Activated B cell treated with CpG ODN at 0.5 μM for 24 hours (primary cell): ENCODE measurements around the gene DPF3. TPM values are rescaled to one million over a fixed set of nuclear protein-coding genes. Genes with fewer than 3 reads are reported as not detected.

Source experiments
- ATAC-seq: fragments of 200-7000 bp; cut with Tn5 transposase; one replicate; pipeline ENCODE4 v1.10.0; 2021; ENCODE audit warnings: low read depth, mild to moderate bottlenecking, moderate library complexity
- CTCF ChIA-PET: fragments of 350-600 bp; sonication (Branson Sonifier 250); formaldehyde crosslinking; loops from one replicate; lab custom pipeline; 2021; ENCODE audit warnings: antibody characterized with exemption; lab: Charles Lee
- POLR2A ChIA-PET: fragments of 350-600 bp; sonication (Branson Sonifier 250); formaldehyde crosslinking; loops from one replicate; lab custom pipeline; 2021; ENCODE audit warnings: antibody characterized with exemption; lab: Charles Lee
- DNase-seq: peaks from one replicate; pipeline ENCODE4 v3.0.0; 2022
- H3K27ac Mint-ChIP-seq: one replicate; pipeline ENCODE4 v1.8.0; 2020; ENCODE audit warnings: mixed read lengths
- H3K27me3 Mint-ChIP-seq: one replicate; pipeline ENCODE4 v1.8.0; 2021; ENCODE audit warnings: mixed read lengths
- H3K36me3 Mint-ChIP-seq: one replicate; pipeline ENCODE4 v1.8.0; 2021; ENCODE audit warnings: low read depth, mixed read lengths
- H3K4me1 Mint-ChIP-seq: one replicate; pipeline ENCODE4 v1.8.0; 2021; ENCODE audit warnings: mixed read lengths
- H3K4me3 Mint-ChIP-seq: one replicate; pipeline ENCODE4 v1.8.0; 2020; ENCODE audit warnings: mild to moderate bottlenecking, mixed read lengths
- H3K9me3 Mint-ChIP-seq: one replicate; pipeline ENCODE4 v1.8.0; 2020; ENCODE audit warnings: mixed read lengths
- CTCF ChIP-seq: fragments of 200-600 bp; IDR thresholded peaks from one replicate; pipeline ENCODE4 v1.8.0; 2022; ENCODE audit warnings: antibody characterized with exemption, mild to moderate bottlenecking
- intact Hi-C: fragments of 100-400 bp; cut with micrococcal nuclease; formaldehyde crosslinking; loops from one replicate; pipeline ENCODE4 v1.15.1; 2024
- total RNA-seq: library from RNA; stranded (reverse); gene quantifications from 2 replicates; pipeline ENCODE4 v1.2.3, GENCODE V29; 2022

The DPF3 gene
- total RNA-seq, 1 donor from 2014 or later: 3.5 TPM

- CTCF ChIA-PET: no interaction called here
- H3K4me3 Mint-ChIP-seq: no peak overlapping the region
Observed at GRCh38 chr14:72844524-72844923, 49.4 kb downstream of the DPF3 start.

GRCh38 chr14:72839753-72840607, 53.9 kb downstream of the DPF3 start:
- TF ChIP-seq CTCF: no peak
- POLR2A ChIA-PET: no interaction called here
- no peaks in the 10 kb centered on the region for H3K4me1 Mint-ChIP-seq
- no peak overlapping the region for H3K27ac Mint-ChIP-seq
- ATAC-seq: no peak
- peaks cover 9% of the 10 kb centered on the region for H3K36me3 Mint-ChIP-seq
- intact Hi-C loops: no loop called here
- H3K27me3 Mint-ChIP-seq: no peaks in the 10 kb centered on the region
- no peak for DNase-seq
- H3K4me3 Mint-ChIP-seq: no peak overlapping the region
- CTCF ChIA-PET: no interaction called here
- H3K9me3 Mint-ChIP-seq: no peaks in the 10 kb centered on the region

More at GRCh38 chr14:72844524-72844923, 49.4 kb downstream of the DPF3 start:
- H3K9me3 Mint-ChIP-seq: no peaks in the 10 kb centered on the region
- no peak overlapping the region for H3K27ac Mint-ChIP-seq
- H3K4me1 Mint-ChIP-seq: no peaks in the 10 kb centered on the region
- peaks cover 8% of the 10 kb centered on the region for H3K36me3 Mint-ChIP-seq
- no peaks in the 10 kb centered on the region for H3K27me3 Mint-ChIP-seq
- POLR2A ChIA-PET: no interaction called here
- DNase-seq: no peak
- no peak for TF ChIP-seq CTCF
- ATAC-seq: no peak
- intact Hi-C loops: no loop called here

DNA sequence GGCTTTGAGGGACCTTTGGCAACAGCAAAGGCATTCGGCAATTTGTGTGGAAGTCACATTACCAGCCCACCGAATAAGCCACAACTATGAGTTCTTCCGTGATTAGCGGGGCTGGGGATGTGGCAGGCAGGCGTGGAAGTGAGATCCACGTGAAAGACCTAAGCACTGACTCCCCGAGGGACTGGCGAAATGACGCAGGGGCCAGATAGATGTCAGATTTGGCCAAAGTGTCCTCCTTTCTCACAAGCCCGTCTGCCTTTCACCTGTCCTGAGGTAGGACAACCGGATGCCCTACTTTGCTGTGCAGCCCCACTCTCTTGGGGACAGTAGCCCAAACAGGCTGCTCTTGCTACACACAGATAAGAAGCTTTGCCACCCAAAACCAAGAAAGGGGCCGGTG, 54.5 kb downstream of the DPF3 start:
- no peaks in the 10 kb centered on the region for H3K4me1 Mint-ChIP-seq
- H3K36me3 Mint-ChIP-seq: peaks cover 9% of the 10 kb centered on the region
- no peaks in the 10 kb centered on the region for H3K9me3 Mint-ChIP-seq
- no peaks in the 10 kb centered on the region for H3K27me3 Mint-ChIP-seq
- intact Hi-C loops: no loop called here
- DNase-seq: no peak
- POLR2A ChIA-PET: no interaction called here
- CTCF ChIA-PET: no interaction called here
- no peak for ATAC-seq
- no peak overlapping the region for H3K4me3 Mint-ChIP-seq
- TF ChIP-seq CTCF: no peak
- no peak overlapping the region for H3K27ac Mint-ChIP-seq

DNA sequence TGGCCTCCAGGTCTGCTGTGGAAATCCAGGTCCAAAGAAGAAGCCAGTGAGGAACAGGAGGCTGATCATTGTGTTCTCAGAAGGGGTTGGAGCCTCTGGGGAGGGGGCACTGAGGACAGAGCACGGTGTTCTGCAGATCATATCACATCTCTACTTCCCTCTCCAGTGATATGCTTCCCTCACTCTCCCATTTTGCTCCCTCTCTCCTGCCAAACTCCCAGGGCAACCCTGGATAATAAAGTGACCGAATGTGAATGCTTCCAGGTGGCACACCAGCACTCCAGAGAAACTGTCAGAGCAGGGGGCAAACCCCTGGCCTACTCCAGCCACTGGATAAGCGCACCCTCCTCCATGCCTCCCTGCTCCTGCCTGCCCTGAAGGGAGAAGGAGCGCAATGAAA, 57.8 kb downstream of the DPF3 start:
- H3K27ac Mint-ChIP-seq: no peak overlapping the region
- ATAC-seq (no peak), DNase-seq (no peak)
- ChIA-PET POLR2A (no interaction called here), CTCF (no interaction called here)
- peaks cover 16% of the 10 kb centered on the region for H3K36me3 Mint-ChIP-seq
- H3K9me3 Mint-ChIP-seq: no peaks in the 10 kb centered on the region
- H3K4me1 Mint-ChIP-seq: no peaks in the 10 kb centered on the region
- TF ChIP-seq CTCF: no peak
- intact Hi-C loops: no loop called here
- H3K4me3 Mint-ChIP-seq: no peak overlapping the region
- H3K27me3 Mint-ChIP-seq: no peaks in the 10 kb centered on the region

DNA sequence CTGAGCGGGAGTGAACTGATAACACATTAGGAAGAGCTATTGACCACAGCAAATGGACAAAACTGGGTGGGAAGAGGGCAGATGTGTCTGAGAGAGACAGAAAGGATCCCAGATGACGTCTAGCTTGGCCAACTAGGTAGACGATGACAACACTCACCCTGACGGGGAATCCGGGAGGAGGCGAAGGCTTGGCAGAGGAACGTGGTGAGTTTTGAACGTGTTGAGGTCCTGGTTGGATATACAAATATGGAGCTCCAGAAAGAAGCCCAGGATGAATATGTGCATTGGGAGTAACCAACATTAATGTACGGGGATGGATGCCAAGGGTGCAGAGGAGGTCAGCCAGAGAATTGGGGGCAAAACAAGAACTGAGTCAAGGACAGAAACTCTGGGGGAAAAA, 60.7 kb downstream of the DPF3 start:
- intact Hi-C loops: no loop called here
- ATAC-seq (no peak), DNase-seq (no peak)

More for the DNA sequence above, 60.7 kb downstream of the DPF3 start:
- ChIA-PET POLR2A (no interaction called here), CTCF (no interaction called here)
- no peak for TF ChIP-seq CTCF
- no peaks in the 10 kb centered on the region for H3K4me1 Mint-ChIP-seq
- H3K9me3 Mint-ChIP-seq: no peaks in the 10 kb centered on the region
- no peaks in the 10 kb centered on the region for H3K27me3 Mint-ChIP-seq
- H3K4me3 Mint-ChIP-seq: no peak overlapping the region
- peaks cover 16% of the 10 kb centered on the region for H3K36me3 Mint-ChIP-seq
- no peak overlapping the region for H3K27ac Mint-ChIP-seq
